ENCODE measurements around the gene NFIX. TPM values are rescaled to one million over a fixed set of nuclear protein-coding genes. Genes with fewer than 3 reads are reported as not detected.

NFIX gene
- total RNA-seq, 4 donors from 2014 or later: 27.4 to 381 (median 78.4) TPM

DNA sequence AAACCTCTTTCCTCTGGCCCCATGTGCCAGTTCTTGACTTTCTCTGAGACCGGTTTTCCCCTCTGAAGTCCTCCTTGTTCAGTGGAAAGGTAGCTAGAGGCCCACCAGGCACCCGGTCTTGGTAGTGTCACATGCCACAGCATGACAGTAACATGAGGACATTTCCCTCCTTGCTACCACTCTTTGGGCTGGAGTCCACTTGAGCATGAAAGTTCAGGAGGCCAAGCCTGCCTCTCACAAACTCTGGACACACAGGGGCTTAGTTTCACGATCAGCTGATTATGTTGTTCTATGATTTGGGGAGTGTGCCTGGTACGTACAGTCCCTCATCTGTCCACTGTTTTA lies 45.6 kb downstream of the NFIX start:
- H3K36me3 ChIP-seq: no peaks in the 10 kb centered on the region
- peaks cover 22 to 40% of the 10 kb centered on the region in 2 donors for H3K4me1 ChIP-seq
- no peak for DNase-seq
- no peak overlapping the region for H3K4me3 ChIP-seq
- TF ChIP-seq POLR2A (IDR thresholded peaks at IDR 0.05) (no peak), CTCF (IDR thresholded peaks at IDR 0.05) (no peak)
- intact Hi-C loops (cut with DNase I; ENCODE audit: low total_unique reads): no loop called here
- no peaks in the 10 kb centered on the region for H3K27me3 ChIP-seq
- H3K27ac ChIP-seq: peak overlapping the region; percentile 95 to 99
- H3K9me3 ChIP-seq: no peaks in the 10 kb centered on the region

GRCh38 chr19:13042443-13043130 lies 47.3 kb downstream of the NFIX start:
- Histone ChIP-seq H3K27me3 (no peaks in the 10 kb centered on the region), H3K27ac (peak overlapping the region in 1 of 2 donors; percentile 67), H3K4me3 (no peak overlapping the region), H3K9me3 (no peaks in the 10 kb centered on the region), H3K36me3 (no peaks in the 10 kb centered on the region), H3K4me1 (peaks cover 21 to 32% of the 10 kb centered on the region in 2 donors)
- DNase-seq: no peak
- intact Hi-C loops (cut with DNase I; ENCODE audit: low total_unique reads): no loop called here
- TF ChIP-seq POLR2A (IDR thresholded peaks at IDR 0.05): no peak
- no peak for TF ChIP-seq CTCF (IDR thresholded peaks at IDR 0.05)

DNA sequence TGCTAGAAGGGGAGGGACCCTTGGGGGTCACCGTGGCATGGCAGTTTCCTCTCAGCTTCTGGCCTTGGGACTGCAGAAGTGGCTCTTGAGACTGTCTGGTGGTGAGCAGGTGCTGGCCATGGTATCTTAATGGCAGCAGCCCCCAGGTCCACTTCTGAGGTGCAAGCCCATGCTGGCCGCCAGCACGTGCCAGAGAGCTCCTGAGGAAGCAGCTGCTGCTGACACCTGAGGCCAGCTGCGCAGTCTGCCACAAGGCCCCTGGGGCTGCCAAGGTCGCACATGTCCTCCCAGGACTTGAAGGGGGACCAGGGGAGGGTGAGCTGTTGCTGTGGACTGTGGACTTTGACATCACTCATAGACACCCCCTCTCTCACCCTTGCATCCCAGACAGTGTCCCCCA lies 48.0 kb downstream of the NFIX start:
- intact Hi-C loops (cut with DNase I; ENCODE audit: low total_unique reads): no loop called here
- H3K4me1 ChIP-seq: peaks cover 21 to 29% of the 10 kb centered on the region in 2 donors

GRCh38 chr19:13044231-13044836 lies 49.1 kb downstream of the NFIX start:
- H3K4me1 ChIP-seq: peaks cover 12 to 27% of the 10 kb centered on the region in 2 donors
- H3K27ac ChIP-seq: peak overlapping the region; percentile 64 to 67
- TF ChIP-seq POLR2A (IDR thresholded peaks at IDR 0.05) (no peak), CTCF (IDR thresholded peaks at IDR 0.05) (no peak)
- no peak for DNase-seq
- H3K27me3 ChIP-seq: no peaks in the 10 kb centered on the region
- no peaks in the 10 kb centered on the region for H3K36me3 ChIP-seq
- intact Hi-C loops (cut with DNase I; ENCODE audit: low total_unique reads): no loop called here
- H3K4me3 ChIP-seq: no peak overlapping the region
- H3K9me3 ChIP-seq: no peaks in the 10 kb centered on the region

More for the DNA sequence above, 48.0 kb downstream of the NFIX start:
- TF ChIP-seq POLR2A (IDR thresholded peaks at IDR 0.05): no peak
- no peak for TF ChIP-seq CTCF (IDR thresholded peaks at IDR 0.05)
- DNase-seq: no peak
- Histone ChIP-seq H3K9me3 (no peaks in the 10 kb centered on the region), H3K27ac (peak overlapping the region in 1 of 2 donors; percentile 67), H3K36me3 (no peaks in the 10 kb centered on the region), H3K27me3 (no peaks in the 10 kb centered on the region), H3K4me3 (no peak overlapping the region)

- H3K27me3 ChIP-seq: no peaks in the 10 kb centered on the region
- TF ChIP-seq CTCF (IDR thresholded peaks at IDR 0.05) (no peak), POLR2A (IDR thresholded peaks at IDR 0.05) (no peak)
Measured at GRCh38 chr19:13045812-13046211, 50.5 kb downstream of the NFIX start.

More at GRCh38 chr19:13045812-13046211, 50.5 kb downstream of the NFIX start:
- Histone ChIP-seq H3K27ac (peak overlapping the region; percentile 64 to 67), H3K4me1 (peaks cover 12 to 25% of the 10 kb centered on the region in 2 donors), H3K9me3 (no peaks in the 10 kb centered on the region), H3K4me3 (no peak overlapping the region), H3K36me3 (no peaks in the 10 kb centered on the region)
- intact Hi-C loops (cut with DNase I; ENCODE audit: low total_unique reads): no loop called here
- no peak for DNase-seq
